Measurements from ENCODE around the gene SPRN. TPM values are rescaled to one million over a fixed set of nuclear protein-coding genes. Genes with fewer than 3 reads are reported as not detected.
"Not testable (repeated sequence)": the region's sequence is repeated elsewhere in the genome, so short reads cannot be mapped to it uniquely, and the experiment has no call there.

SPRN gene
- total RNA-seq, 4 donors from 2014 or later: 0.13 to 0.19 TPM; not detected in 2

- DNase-seq (ENCODE audit: low spot score in 2 of 2): peak; percentile 9 to 65
- TF ChIP-seq CTCF (IDR thresholded peaks at IDR 0.05) (no peak), POLR2A (IDR thresholded peaks at IDR 0.05) (no peak)
- 85 to 86% methylated on average over 9 to 23 of the region's 23 CpGs for WGBS, 2 donors
- intact Hi-C loops (cut with DNase I; ENCODE audit: low total_unique reads): no loop called here
- H3K4me3 ChIP-seq (ENCODE audit: low read depth, poor library complexity, severe bottlenecking): no peak overlapping the region
Observed at GRCh38 chr10:133442191-133442966, 18.0 kb upstream of the SPRN start.

GRCh38 chr10:133441780-133442179, 17.4 kb upstream of the SPRN start:
- 74 to 77% methylated on average over 9 to 12 of the region's 12 CpGs for WGBS, 2 donors
- H3K4me3 ChIP-seq (ENCODE audit: low read depth, poor library complexity, severe bottlenecking): no peak overlapping the region
- peak in 1 of 2 donors; percentile 62 for DNase-seq (ENCODE audit: low spot score in 2 of 2)
- TF ChIP-seq POLR2A (IDR thresholded peaks at IDR 0.05): no peak
- TF ChIP-seq CTCF (IDR thresholded peaks at IDR 0.05): no peak
- intact Hi-C loops (cut with DNase I; ENCODE audit: low total_unique reads): no loop called here

GRCh38 chr10:133441356-133441755, 16.9 kb upstream of the SPRN start:
- intact Hi-C loops (cut with DNase I; ENCODE audit: low total_unique reads): not testable (repeated sequence)
- peak in 1 of 2 donors; percentile 67 for DNase-seq (ENCODE audit: low spot score in 2 of 2)

GRCh38 chr10:133440633-133441285, 16.3 kb upstream of the SPRN start:
- WGBS, 2 donors: 94 to 98% methylated on average over 14 to 17 of the region's 18 CpGs
- intact Hi-C loops (cut with DNase I; ENCODE audit: low total_unique reads): no loop called here
- no peak for TF ChIP-seq POLR2A (IDR thresholded peaks at IDR 0.05)
- TF ChIP-seq CTCF (IDR thresholded peaks at IDR 0.05): no peak
- H3K4me3 ChIP-seq (ENCODE audit: low read depth, poor library complexity, severe bottlenecking): no peak overlapping the region
- peak in 1 of 2 donors; percentile 56 for DNase-seq (ENCODE audit: low spot score in 2 of 2)

More at GRCh38 chr10:133441356-133441755, 16.9 kb upstream of the SPRN start:
- not testable (repeated sequence) for H3K4me3 ChIP-seq (ENCODE audit: low read depth, poor library complexity, severe bottlenecking)
- WGBS, 2 donors: 82 to 89% methylated on average over 5 to 17 of the region's 21 CpGs

- DNase-seq (ENCODE audit: low spot score in 2 of 2): peak in 1 of 2 donors; percentile 43
Observed at GRCh38 chr10:133439517-133440461, 15.4 kb upstream of the SPRN start.

More at GRCh38 chr10:133439517-133440461, 15.4 kb upstream of the SPRN start:
- WGBS, 2 donors: 88% methylated on average over 20 to 25 of the region's 25 CpGs
- intact Hi-C loops (cut with DNase I; ENCODE audit: low total_unique reads): no loop called here
- no peak for TF ChIP-seq POLR2A (IDR thresholded peaks at IDR 0.05)
- no peak for TF ChIP-seq CTCF (IDR thresholded peaks at IDR 0.05)
- H3K4me3 ChIP-seq (ENCODE audit: low read depth, poor library complexity, severe bottlenecking): no peak overlapping the region

Measured in lower leg skin (tissue), 4 donors.